Umbilical cord (tissue), 2 donors: ENCODE data around the gene NHLRC2. TPM values are rescaled to one million over a fixed set of nuclear protein-coding genes. Genes with fewer than 3 reads are reported as not detected.

Source experiments
- DNase-seq: peaks from one replicate; pipeline ENCODE4 v3.0.0-alpha.2; 2015; ENCODE audit warnings: low spot score
- total RNA-seq: library from RNA; depleted of rRNA; stranded (reverse); fragments of >200 nt; gene quantifications from one replicate; pipeline ENCODE4 v1.2.3, GENCODE V29; 2014; ENCODE audit warnings: low replicate concordance; ENCODE audit not compliant: insufficient read depth

The NHLRC2 gene
- total RNA-seq, 1 donor from 2014 or later, result 21.4 TPM

GRCh38 chr10:113911113-113911512, 56.7 kb downstream of the NHLRC2 start:
- no peak for DNase-seq

GRCh38 chr10:113911839-113912238, 57.4 kb downstream of the NHLRC2 start:
- no peak for DNase-seq

- no peak for DNase-seq
Observed at GRCh38 chr10:113912582-113912981, 58.1 kb downstream of the NHLRC2 start.

GRCh38 chr10:113914956-113915355, 60.5 kb downstream of the NHLRC2 start:
- DNase-seq, result no peak

GRCh38 chr10:113915540-113915939, 61.1 kb downstream of the NHLRC2 start:
- no peak for DNase-seq

GRCh38 chr10:113916053-113916452, 61.6 kb downstream of the NHLRC2 start:
- no peak for DNase-seq

- DNase-seq, result no peak
Observed at GRCh38 chr10:113917636-113918035, 63.2 kb downstream of the NHLRC2 start.

- no peak for DNase-seq
Observed at GRCh38 chr10:113920114-113920513, 65.7 kb downstream of the NHLRC2 start.

- DNase-seq, result peak; percentile 57
Observed at GRCh38 chr10:113920875-113921274, 66.4 kb downstream of the NHLRC2 start.

GRCh38 chr10:113921561-113922370, 67.3 kb downstream of the NHLRC2 start:
- DNase-seq, result peak; percentile 59

- no peak for DNase-seq
Observed at GRCh38 chr10:113922787-113923570, 68.5 kb downstream of the NHLRC2 start.

- no peak for DNase-seq
Observed at GRCh38 chr10:113924186-113924585, 69.7 kb downstream of the NHLRC2 start.

GRCh38 chr10:113924664-113925063, 70.2 kb downstream of the NHLRC2 start:
- DNase-seq, result no peak

GRCh38 chr10:113927440-113927839, 73.0 kb downstream of the NHLRC2 start:
- DNase-seq, result no peak

- DNase-seq, result no peak
Observed at GRCh38 chr10:113928830-113929229, 74.4 kb downstream of the NHLRC2 start.

GRCh38 chr10:113929522-113929921, 75.1 kb downstream of the NHLRC2 start:
- peak; percentile 85 for DNase-seq

- no peak for DNase-seq
Observed at GRCh38 chr10:113930482-113931057, 76.1 kb downstream of the NHLRC2 start.

- no peak for DNase-seq
Observed at GRCh38 chr10:113932854-113933253, 78.4 kb downstream of the NHLRC2 start.

- DNase-seq, result no peak
Observed at GRCh38 chr10:113933894-113934532, 79.6 kb downstream of the NHLRC2 start.

GRCh38 chr10:113937258-113937657, 82.8 kb downstream of the NHLRC2 start:
- no peak for DNase-seq

- DNase-seq, result no peak
Observed at GRCh38 chr10:113937756-113938155, 83.3 kb downstream of the NHLRC2 start.
